GM12878 (cell line): ENCODE results near the gene CUTA. TPM values are rescaled to one million over a fixed set of nuclear protein-coding genes. Genes with fewer than 3 reads are reported as not detected.

ENCODE experiments used
- ATAC-seq: fragments of 200-7000 bp; cut with Tn5 transposase; 3 replicates; pipeline ENCODE4 v1.9.1; 2020; ENCODE audit warnings: mild to moderate bottlenecking, moderate library complexity
- BruUV-seq: library from RNA; stranded (reverse); fragments of 400-500 nt; replicated peaks from 2 replicates; lab custom pipeline; 2021; lab: Mats Ljungman, UMichigan
- CTCF ChIA-PET: fragments of 300-600 bp; sonication (Branson Sonifier 250); formaldehyde crosslinking; extraction: SDS; loops from one replicate; lab custom pipeline; 2021; ENCODE audit warnings: inconsistent platforms; lab: Yijun Ruan, JAX
- POLR2A ChIA-PET: fragments of 350-600 bp; formaldehyde crosslinking; extraction: SDS; loops from one replicate; lab custom pipeline; 2021; ENCODE audit warnings: inconsistent platforms; lab: Charles Lee
- RAD21 ChIA-PET: fragments of 300-600 bp; sonication (Branson Sonifier 250); formaldehyde crosslinking; loops from one replicate; lab custom pipeline; 2023; ENCODE audit warnings: antibody characterized with exemption; ENCODE audit not compliant: unreplicated experiment; lab: Charles Lee
- SMC1A ChIA-PET: fragments of 300-600 bp; sonication (Branson Sonifier 250); formaldehyde crosslinking; loops from one replicate; lab custom pipeline; 2023; ENCODE audit not compliant: unreplicated experiment, uncharacterized antibody; lab: Charles Lee
- DNase-seq: peaks from one replicate; pipeline ENCODE4 v3.0.0-alpha.2; 2011; ENCODE audit warnings: low read depth, low spot score
- FAIRE-seq: peaks from 3 replicates; lab custom pipeline; 2011; peaks lifted over from hg19 to GRCh38; lab: Jason Lieb, UNC
- H2AFZ ChIP-seq: 2 replicates; pipeline ENCODE4 v1.6.0; 2011; ENCODE audit warnings: low read depth, low read length, control low read depth; ENCODE audit not compliant: control insufficient read depth
- H3K27ac ChIP-seq: 2 replicates; pipeline ENCODE4 v1.5.1; 2011; ENCODE audit warnings: control low read depth; ENCODE audit not compliant: control insufficient read depth, insufficient read depth
- H3K27me3 ChIP-seq, 2 experiments: replicated peaks in 1 of 2; 2 replicates each; pipeline versions ENCODE4 v1.6.0 to v1.6.1; 2011; ENCODE audit warnings: low read length in 1 of 2; ENCODE audit not compliant: control insufficient read depth in 2 of 2, insufficient read depth in 2 of 2
- H3K36me3 ChIP-seq, 2 experiments: 2 replicates each; pipeline ENCODE4 v1.5.1; 2011; ENCODE audit warnings: low read length in 1 of 2; ENCODE audit not compliant: control insufficient read depth in 2 of 2, insufficient read depth in 2 of 2
- H3K4me1 ChIP-seq: 2 replicates; pipeline ENCODE4 v1.6.1; 2011; ENCODE audit warnings: mild to moderate bottlenecking, low read length, moderate library complexity, mixed read lengths; ENCODE audit not compliant: control insufficient read depth, insufficient read depth
- H3K4me2 ChIP-seq: 2 replicates; pipeline ENCODE4 v1.6.0; 2011; ENCODE audit warnings: control low read depth; ENCODE audit not compliant: control insufficient read depth, insufficient read depth
- H3K4me3 ChIP-seq: fragments of 200-600 bp; sonication (generic); 2 replicates; pipeline ENCODE4 v1.5.1; 2016
- H3K79me2 ChIP-seq: 2 replicates; pipeline ENCODE4 v1.6.0; 2011; ENCODE audit warnings: low read length; ENCODE audit not compliant: control insufficient read depth, insufficient read depth
- H3K9ac ChIP-seq: 2 replicates; pipeline ENCODE4 v1.8.0; 2011; ENCODE audit warnings: low read length, control low read depth, mixed read lengths; ENCODE audit not compliant: control insufficient read depth, insufficient read depth
- H3K9me3 ChIP-seq: replicated peaks from 3 replicates; pipeline ENCODE4 v1.5.1; 2011; ENCODE audit warnings: mild to moderate bottlenecking, low read length; ENCODE audit not compliant: control insufficient read depth, insufficient read depth
- H4K20me1 ChIP-seq: 2 replicates; pipeline ENCODE4 v1.6.0; 2011; ENCODE audit not compliant: control insufficient read depth, insufficient read depth
- ATF7 ChIP-seq: fragments of 450-650 bp; IDR thresholded peaks from 2 replicates; pipeline ENCODE4 v1.6.1; 2016; ENCODE audit warnings: low read depth, mild to moderate bottlenecking
- CTCF ChIP-seq, 3 experiments: IDR thresholded peaks in 2 of 3; conservative IDR thresholded peaks in 1 of 3; 2 replicates each; pipeline ENCODE4 v1.5.1; 2011; ENCODE audit warnings: low read depth in 3 of 3, low read length in 3 of 3, mild to moderate bottlenecking in 3 of 3, control low read depth in 2 of 3, moderate library complexity in 2 of 3, inconsistent platforms in 1 of 3, mixed read lengths in 1 of 3; ENCODE audit not compliant: control insufficient read depth in 2 of 3, insufficient read depth in 1 of 3; ENCODE audit errors: extremely low read depth in 1 of 3
- FOXM1 ChIP-seq: IDR thresholded peaks from 2 replicates; pipeline ENCODE4 v1.6.1; 2012; ENCODE audit warnings: low read depth, mild to moderate bottlenecking, inconsistent platforms, low read length, moderate library complexity
- HDGF ChIP-seq: fragments of 450-650 bp; IDR thresholded peaks from 2 replicates; pipeline ENCODE4 v1.6.1; 2016; ENCODE audit warnings: antibody characterized with exemption
- IKZF2 ChIP-seq, 2 experiments: fragments of 450-650 bp; IDR thresholded peaks; 2 replicates each; pipeline ENCODE4 v1.6.1; 2017; ENCODE audit warnings: mild to moderate bottlenecking in 2 of 2, moderate library complexity in 2 of 2
- KAT2A ChIP-seq: conservative IDR thresholded peaks from 2 replicates; pipeline ENCODE4 v1.6.1; 2011; ENCODE audit warnings: low read depth, low read length; ENCODE audit not compliant: control insufficient read depth
- MEF2A ChIP-seq: IDR thresholded peaks from 2 replicates; pipeline ENCODE4 v1.6.1; 2011; ENCODE audit warnings: low read depth, mild to moderate bottlenecking, low read length, moderate library complexity; ENCODE audit not compliant: insufficient read depth
- MEF2B ChIP-seq: fragments of 450-650 bp; IDR thresholded peaks from 2 replicates; pipeline ENCODE4 v1.6.1; 2018; ENCODE audit warnings: mild to moderate bottlenecking, moderate library complexity; ENCODE audit not compliant: partially characterized antibody, poor library complexity, severe bottlenecking
- MLLT1 ChIP-seq: fragments of 450-650 bp; IDR thresholded peaks from 2 replicates; pipeline ENCODE4 v1.6.1; 2016; ENCODE audit warnings: mild to moderate bottlenecking
- NFXL1 ChIP-seq: fragments of 450-650 bp; IDR thresholded peaks from 2 replicates; pipeline ENCODE4 v1.6.1; 2017; ENCODE audit warnings: antibody characterized with exemption, mild to moderate bottlenecking, borderline replicate concordance
- POLR2AphosphoS5 ChIP-seq: IDR thresholded peaks from 2 replicates; pipeline ENCODE4 v1.6.1; 2011; ENCODE audit warnings: mild to moderate bottlenecking, low read length, inconsistent platforms
- RUNX3 ChIP-seq: IDR thresholded peaks from 2 replicates; pipeline ENCODE4 v1.6.1; 2012; ENCODE audit warnings: low read length, inconsistent platforms
- SIN3A ChIP-seq: IDR thresholded peaks from 2 replicates; pipeline ENCODE4 v1.6.1; 2012; ENCODE audit warnings: low read depth, low read length, improper control_type of control experiment
- SUPT20H ChIP-seq: IDR thresholded peaks from 2 replicates; pipeline ENCODE4 v1.6.1; 2011; ENCODE audit warnings: low read depth, mild to moderate bottlenecking, low read length, moderate library complexity, borderline replicate concordance; ENCODE audit not compliant: control insufficient read depth
- SUZ12 ChIP-seq: fragments of 200-600 bp; sonication (generic); IDR thresholded peaks from one replicate; pipeline ENCODE4 v1.6.1; 2018; ENCODE audit warnings: antibody characterized with exemption, mild to moderate bottlenecking; ENCODE audit not compliant: unreplicated experiment
- WGBS: methylation state at CpG from one replicate; pipeline ENCODE4 v1.1.6; 2016; ENCODE audit warnings: low lambda C conversion rate; ENCODE audit not compliant: insufficient replicate concordance, insufficient coverage; ENCODE audit errors: missing lambda C conversion rate; 5-methylcytosine and 5-hydroxymethylcytosine counted together
- in situ Hi-C: fragments of 300-500 bp; cut with MboI; formaldehyde crosslinking; loops from 9 replicates; pipeline ENCODE4 v1.14.3; 2018; ENCODE audit warnings: mixed read lengths
- intact Hi-C: fragments of 100-400 bp; cut with micrococcal nuclease; formaldehyde crosslinking; loops from one replicate; pipeline ENCODE4 v1.14.2; 2022; ENCODE audit not compliant: unreplicated experiment
- polyA plus RNA-seq, 11 experiments: library from polyadenylated mRNA; depleted of rRNA in 4 of 11; unstranded in 6 of 11; stranded (reverse) in 5 of 11; fragments of >200 nt; fragmentation: Nextera tagmentation in 4 of 11; fragmentation: Illumina TruSeq in 1 of 11; extraction: Ambion mirVana in 4 of 11; extraction: Trizol in 1 of 11; gene quantifications; 1 replicate in 1 of 11; 2 replicates in 10 of 11; pipeline versions ENCODE4 v1.2.1 to v1.2.3, GENCODE V29; 2011 to 2016; ENCODE audit warnings: inconsistent platforms in 2 of 11, missing spikeins in 2 of 11, low read depth in 1 of 11
- total RNA-seq, 4 experiments: library from RNA; depleted of rRNA in 3 of 4; stranded (reverse); fragments of >200 nt in 3 of 4; fragmentation: Illumina TruSeq in 1 of 4; extraction: Trizol in 1 of 4; gene quantifications; 2 replicates each; pipeline versions ENCODE4 v1.2.1 to v1.2.3, GENCODE V29; 2013 to 2021

The CUTA gene
- total and polyA plus RNA-seq, 10 of the 15 experiments (the other 5 are each of a cell fraction or from before 2014, with no cell fraction given): 102 to 293 (median 189) TPM

GRCh38 chr6:33452496-33452895 is 34.6 kb upstream of the CUTA start:
- H3K27me3 ChIP-seq: no peaks in the 10 kb centered on the region
- BruUV-seq: no TSS peak
- 100% methylated on average over 4 of the region's 4 CpGs for WGBS
- H3K36me3 ChIP-seq: no peaks in the 10 kb centered on the region; a peak in 1 of 4 replicates
- peaks cover 3% of the 10 kb centered on the region; the same call in 1 of the 2 replicates for H3K4me1 ChIP-seq
- peaks cover 17% of the 10 kb centered on the region for H3K79me2 ChIP-seq
- no peak overlapping the region for H2AFZ ChIP-seq
- in situ Hi-C loops: no loop called here
- H3K9me3 ChIP-seq: no peaks in the 10 kb centered on the region
- ChIA-PET POLR2A (interaction anchor here (0.6 kb wide), 1 partner anchor 11 kb away, joined by 6 read pairs; no protein-coding TSS in a partner anchor), RAD21 (no interaction called here), SMC1A (no interaction called here), CTCF (no interaction called here)
- no peak overlapping the region for H3K4me2 ChIP-seq
- ATAC-seq (no peak), FAIRE-seq (no peak), DNase-seq (no peak)
- intact Hi-C loops: no loop called here
- H3K4me3 ChIP-seq: no peak overlapping the region
- TF ChIP-seq SUPT20H (no peak), NFXL1 (no peak), ATF7 (no peak), HDGF (no peak), KAT2A (no peak), CTCF (IDR thresholded peaks at IDR 0.05 in 2 of 3, conservative IDR thresholded peaks at IDR 0.05 in 1 of 3; ENCODE audit: control insufficient read depth in 2 of 3, extremely low read depth in 1 of 3, insufficient read depth in 1 of 3, low read depth in 3 of 3, low read length in 3 of 3) (no peak), MEF2A (no peak), FOXM1 (no peak), RUNX3 (no peak), MEF2B (no peak), SUZ12 (no peak), SIN3A (no peak), POLR2AphosphoS5 (no peak), MLLT1 (no peak), IKZF2 (IDR thresholded peaks at IDR 0.05) (no peak)
- H3K9ac ChIP-seq: no peak overlapping the region
- no peak overlapping the region for H3K27ac ChIP-seq
- H4K20me1 ChIP-seq: no peaks in the 10 kb centered on the region
